ENCODE measurements around the gene GPR155. TPM values are rescaled to one million over a fixed set of nuclear protein-coding genes. Genes with fewer than 3 reads are reported as not detected.

The GPR155 gene
- total and polyA plus RNA-seq, 2 experiments from 2014 or later = 1.2 to 1.3 TPM

- H3K9me2 ChIP-seq (ENCODE audit: insufficient read depth) = 0 out of 2 replicates have a peak, but pooled peaks cover 4% of the 10 kb centered on the region
- no peaks in the 10 kb centered on the region for H3K4me1 ChIP-seq (ENCODE audit: insufficient read depth)
- Mint-ChIP-seq H3K36me3 (ENCODE audit: low read depth) (no peaks in the 10 kb centered on the region), H3K27me3 (ENCODE audit: insufficient read depth, low read depth, poor library complexity) (peaks cover 9% of the 10 kb centered on the region), H3K9me3 (no peaks in the 10 kb centered on the region), H3K27ac (no peak overlapping the region), H3K4me1 (no peaks in the 10 kb centered on the region; the same call in 2 of the 3 replicates), H3K4me3 (no peak overlapping the region)
- no peak overlapping the region for H3K27ac ChIP-seq (ENCODE audit: low read depth)
- H3K4me2 ChIP-seq = no peak overlapping the region
- no peaks in the 10 kb centered on the region for H4K20me1 ChIP-seq (replicated peaks; ENCODE audit: insufficient read depth)
- no peaks in the 10 kb centered on the region for H3K27me3 ChIP-seq (ENCODE audit: insufficient read depth)
- TF ChIP-seq STAT1 (IDR thresholded peaks at IDR 0.05; ENCODE audit: unreplicated experiment) (no peak), JUNB (IDR thresholded peaks at IDR 0.05; ENCODE audit: unreplicated experiment) (no peak), EZH2phosphoT487 (IDR thresholded peaks at IDR 0.05; ENCODE audit: unreplicated experiment) (no peak), POLR2AphosphoS5 (IDR thresholded peaks at IDR 0.05; ENCODE audit: low read depth) (no peak), ETS1 (IDR thresholded peaks at IDR 0.05) (no peak), NANOG (IDR thresholded peaks at IDR 0.05; ENCODE audit: borderline replicate concordance) (no peak), EZH2 (IDR thresholded peaks at IDR 0.05; ENCODE audit: low read depth, unreplicated experiment) (no peak)
- TF ChIP-seq, protein P1, sequence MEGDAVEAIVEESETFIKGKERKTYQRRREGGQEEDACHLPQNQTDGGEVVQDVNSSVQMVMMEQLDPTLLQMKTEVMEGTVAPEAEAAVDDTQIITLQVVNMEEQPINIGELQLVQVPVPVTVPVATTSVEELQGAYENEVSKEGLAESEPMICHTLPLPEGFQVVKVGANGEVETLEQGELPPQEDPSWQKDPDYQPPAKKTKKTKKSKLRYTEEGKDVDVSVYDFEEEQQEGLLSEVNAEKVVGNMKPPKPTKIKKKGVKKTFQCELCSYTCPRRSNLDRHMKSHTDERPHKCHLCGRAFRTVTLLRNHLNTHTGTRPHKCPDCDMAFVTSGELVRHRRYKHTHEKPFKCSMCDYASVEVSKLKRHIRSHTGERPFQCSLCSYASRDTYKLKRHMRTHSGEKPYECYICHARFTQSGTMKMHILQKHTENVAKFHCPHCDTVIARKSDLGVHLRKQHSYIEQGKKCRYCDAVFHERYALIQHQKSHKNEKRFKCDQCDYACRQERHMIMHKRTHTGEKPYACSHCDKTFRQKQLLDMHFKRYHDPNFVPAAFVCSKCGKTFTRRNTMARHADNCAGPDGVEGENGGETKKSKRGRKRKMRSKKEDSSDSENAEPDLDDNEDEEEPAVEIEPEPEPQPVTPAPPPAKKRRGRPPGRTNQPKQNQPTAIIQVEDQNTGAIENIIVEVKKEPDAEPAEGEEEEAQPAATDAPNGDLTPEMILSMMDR (conservative IDR thresholded peaks at IDR 0.05; ENCODE audit: low read depth in 2 of 2) = no peak
- TF ChIP-seq, protein P2, sequence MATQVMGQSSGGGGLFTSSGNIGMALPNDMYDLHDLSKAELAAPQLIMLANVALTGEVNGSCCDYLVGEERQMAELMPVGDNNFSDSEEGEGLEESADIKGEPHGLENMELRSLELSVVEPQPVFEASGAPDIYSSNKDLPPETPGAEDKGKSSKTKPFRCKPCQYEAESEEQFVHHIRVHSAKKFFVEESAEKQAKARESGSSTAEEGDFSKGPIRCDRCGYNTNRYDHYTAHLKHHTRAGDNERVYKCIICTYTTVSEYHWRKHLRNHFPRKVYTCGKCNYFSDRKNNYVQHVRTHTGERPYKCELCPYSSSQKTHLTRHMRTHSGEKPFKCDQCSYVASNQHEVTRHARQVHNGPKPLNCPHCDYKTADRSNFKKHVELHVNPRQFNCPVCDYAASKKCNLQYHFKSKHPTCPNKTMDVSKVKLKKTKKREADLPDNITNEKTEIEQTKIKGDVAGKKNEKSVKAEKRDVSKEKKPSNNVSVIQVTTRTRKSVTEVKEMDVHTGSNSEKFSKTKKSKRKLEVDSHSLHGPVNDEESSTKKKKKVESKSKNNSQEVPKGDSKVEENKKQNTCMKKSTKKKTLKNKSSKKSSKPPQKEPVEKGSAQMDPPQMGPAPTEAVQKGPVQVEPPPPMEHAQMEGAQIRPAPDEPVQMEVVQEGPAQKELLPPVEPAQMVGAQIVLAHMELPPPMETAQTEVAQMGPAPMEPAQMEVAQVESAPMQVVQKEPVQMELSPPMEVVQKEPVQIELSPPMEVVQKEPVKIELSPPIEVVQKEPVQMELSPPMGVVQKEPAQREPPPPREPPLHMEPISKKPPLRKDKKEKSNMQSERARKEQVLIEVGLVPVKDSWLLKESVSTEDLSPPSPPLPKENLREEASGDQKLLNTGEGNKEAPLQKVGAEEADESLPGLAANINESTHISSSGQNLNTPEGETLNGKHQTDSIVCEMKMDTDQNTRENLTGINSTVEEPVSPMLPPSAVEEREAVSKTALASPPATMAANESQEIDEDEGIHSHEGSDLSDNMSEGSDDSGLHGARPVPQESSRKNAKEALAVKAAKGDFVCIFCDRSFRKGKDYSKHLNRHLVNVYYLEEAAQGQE (IDR thresholded peaks at IDR 0.05; ENCODE audit: unreplicated experiment) = no peak
- no peak for DNase-seq (ENCODE audit: low spot score)
- H3K36me3 ChIP-seq (ENCODE audit: insufficient read depth) = no peaks in the 10 kb centered on the region
- no peaks in the 10 kb centered on the region for H3F3A ChIP-seq (replicated peaks; ENCODE audit: low read depth)
- no peak overlapping the region for H2AFZ ChIP-seq
- no peaks in the 10 kb centered on the region for H3K79me2 ChIP-seq (replicated peaks; ENCODE audit: insufficient read depth)
- ATAC-seq = no peak
- no peak overlapping the region for H3K4me3 ChIP-seq
Observed at GRCh38 chr2:174535083-174535482, 48.3 kb upstream of the GPR155 start.

DNA sequence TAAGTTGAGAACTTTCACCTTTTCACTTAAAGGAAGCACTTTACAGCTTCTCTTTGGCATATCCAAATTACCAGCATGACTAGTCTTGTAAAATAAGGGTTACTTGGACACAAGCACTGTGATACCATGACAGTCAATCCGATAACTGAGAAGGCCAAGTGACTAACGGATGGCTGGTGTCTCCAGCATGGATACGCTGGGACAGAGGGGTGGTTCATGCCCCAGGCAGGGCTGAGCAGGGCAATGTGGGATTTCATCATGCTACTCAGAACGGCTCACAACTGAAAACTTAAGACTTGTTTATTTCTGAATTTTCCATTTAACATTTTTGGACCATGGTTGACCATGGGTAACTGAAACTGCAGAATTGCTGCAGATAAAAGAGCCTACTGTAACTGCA lies 43.1 kb upstream of the GPR155 start:
- ATAC-seq (no peak), DNase-seq (ENCODE audit: low spot score) (no peak)
- Histone ChIP-seq H3K4me1 (ENCODE audit: insufficient read depth) (no peaks in the 10 kb centered on the region), H3K27ac (ENCODE audit: low read depth) (no peak overlapping the region), H3K27me3 (ENCODE audit: insufficient read depth) (no peaks in the 10 kb centered on the region), H2AFZ (peak overlapping the region; percentile 85; the same call in 1 of the 2 replicates), H3K9me2 (ENCODE audit: insufficient read depth) (0 out of 2 replicates have a peak, but pooled peaks cover under 1% of the 10 kb centered on the region), H3K4me2 (no peak overlapping the region), H4K20me1 (replicated peaks; ENCODE audit: insufficient read depth) (no peaks in the 10 kb centered on the region), H3K36me3 (ENCODE audit: insufficient read depth) (no peaks in the 10 kb centered on the region), H3F3A (replicated peaks; ENCODE audit: low read depth) (no peaks in the 10 kb centered on the region), H3K79me2 (replicated peaks; ENCODE audit: insufficient read depth) (no peaks in the 10 kb centered on the region), H3K4me3 (no peak overlapping the region)
- Mint-ChIP-seq H3K27ac (no peak overlapping the region), H3K9me3 (peaks cover 17% of the 10 kb centered on the region), H3K4me1 (no peaks in the 10 kb centered on the region), H3K36me3 (ENCODE audit: low read depth) (peaks cover 3% of the 10 kb centered on the region; the same call in 1 of the 3 replicates), H3K4me3 (no peak overlapping the region), H3K27me3 (ENCODE audit: insufficient read depth, low read depth, poor library complexity) (peaks cover 4% of the 10 kb centered on the region)
- TF ChIP-seq JUNB (IDR thresholded peaks at IDR 0.05; ENCODE audit: unreplicated experiment) (no peak), EZH2phosphoT487 (IDR thresholded peaks at IDR 0.05; ENCODE audit: unreplicated experiment) (no peak), CREB1 (CRISPR knock-in tag; IDR thresholded peaks at IDR 0.05; ENCODE audit: low read depth) (no peak), ETS1 (IDR thresholded peaks at IDR 0.05) (no peak), POLR2AphosphoS5 (IDR thresholded peaks at IDR 0.05; ENCODE audit: low read depth) (no peak), STAT1 (IDR thresholded peaks at IDR 0.05; ENCODE audit: unreplicated experiment) (no peak), EZH2 (IDR thresholded peaks at IDR 0.05; ENCODE audit: low read depth, unreplicated experiment) (no peak)
- TF ChIP-seq, protein P2 (IDR thresholded peaks at IDR 0.05; ENCODE audit: unreplicated experiment) = no peak
